LNCAP (cell line): ENCODE results near the gene FAM89B.

Source experiments
- CTCF ChIP-seq: fragments of 450-650 bp; IDR thresholded peaks from 2 replicates; pipeline ENCODE4 v1.5.1; 2017; ENCODE audit warnings: mild to moderate bottlenecking

FAM89B gene

DNA sequence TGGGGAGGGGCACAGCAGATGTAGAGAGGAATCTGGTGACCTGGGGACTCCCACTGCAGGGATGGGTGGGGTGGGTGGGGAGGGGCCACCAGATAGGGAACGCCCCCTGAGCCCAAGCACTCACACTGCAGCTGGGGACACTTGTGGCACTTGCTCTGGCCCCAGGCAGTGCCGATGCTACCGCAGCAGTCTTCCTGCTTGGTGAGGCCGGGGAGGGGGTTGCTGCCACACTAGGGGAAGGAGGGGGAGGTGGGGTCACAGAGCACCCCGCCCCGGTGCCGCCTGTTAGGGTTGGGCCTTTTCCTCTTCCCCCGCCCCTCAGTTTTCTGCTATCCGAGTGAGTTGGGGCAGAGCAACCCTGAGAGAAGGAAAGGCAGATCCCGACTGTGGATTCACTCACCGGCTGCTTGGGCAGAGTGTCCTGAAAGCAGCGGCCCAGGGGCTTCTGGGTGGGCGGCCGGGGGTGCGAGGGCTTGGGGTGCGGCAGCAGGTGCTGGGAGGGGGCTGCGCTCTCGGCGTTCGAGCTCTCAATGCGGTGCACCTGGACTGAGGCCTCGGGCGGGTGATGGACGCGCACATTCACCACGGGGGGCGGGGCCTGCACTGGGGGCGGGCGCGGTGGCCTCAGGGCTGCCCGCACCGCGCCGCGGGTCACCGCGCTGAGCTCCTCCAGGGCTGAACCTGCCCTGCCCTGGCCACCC, 18.9 kb upstream of the FAM89B start:
- no peak for TF ChIP-seq CTCF

DNA sequence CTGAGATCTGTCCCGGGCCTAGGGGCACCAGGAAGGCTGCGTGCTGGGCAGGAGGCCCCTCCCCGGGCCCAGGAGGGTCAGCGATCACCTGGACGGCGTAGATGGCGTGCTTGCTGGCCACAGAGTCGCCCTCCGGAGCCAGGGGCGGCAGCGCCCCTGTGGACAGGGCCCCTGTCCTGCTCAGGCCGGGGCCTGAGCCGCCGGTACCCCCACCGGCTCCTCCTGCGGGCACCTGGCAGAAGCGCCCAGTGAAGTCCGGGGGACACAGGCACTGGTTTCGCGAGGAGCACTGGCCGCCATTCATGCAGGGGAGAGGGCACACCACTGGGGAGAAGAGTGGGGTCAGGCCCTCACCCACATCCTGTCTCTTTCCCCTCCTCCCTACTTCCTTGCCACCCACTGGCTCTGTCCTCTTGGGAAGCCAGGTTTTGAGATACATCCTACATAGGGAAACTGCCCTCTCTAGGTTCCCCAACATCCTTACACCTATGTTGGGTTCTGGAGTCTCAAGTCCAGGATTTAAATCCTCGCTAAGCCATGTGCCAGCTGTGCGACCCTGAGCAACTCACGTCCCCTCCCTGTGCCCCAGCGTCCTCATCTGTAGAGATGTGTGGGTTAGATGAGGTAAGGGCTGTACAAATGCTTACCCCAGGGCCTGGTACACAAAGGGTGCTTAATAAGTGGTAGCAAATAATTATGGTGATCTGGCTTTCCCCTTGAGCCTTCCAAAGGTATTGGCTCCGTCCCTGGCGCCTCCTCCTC, 18.1 kb upstream of the FAM89B start:
- TF ChIP-seq CTCF = no peak

DNA sequence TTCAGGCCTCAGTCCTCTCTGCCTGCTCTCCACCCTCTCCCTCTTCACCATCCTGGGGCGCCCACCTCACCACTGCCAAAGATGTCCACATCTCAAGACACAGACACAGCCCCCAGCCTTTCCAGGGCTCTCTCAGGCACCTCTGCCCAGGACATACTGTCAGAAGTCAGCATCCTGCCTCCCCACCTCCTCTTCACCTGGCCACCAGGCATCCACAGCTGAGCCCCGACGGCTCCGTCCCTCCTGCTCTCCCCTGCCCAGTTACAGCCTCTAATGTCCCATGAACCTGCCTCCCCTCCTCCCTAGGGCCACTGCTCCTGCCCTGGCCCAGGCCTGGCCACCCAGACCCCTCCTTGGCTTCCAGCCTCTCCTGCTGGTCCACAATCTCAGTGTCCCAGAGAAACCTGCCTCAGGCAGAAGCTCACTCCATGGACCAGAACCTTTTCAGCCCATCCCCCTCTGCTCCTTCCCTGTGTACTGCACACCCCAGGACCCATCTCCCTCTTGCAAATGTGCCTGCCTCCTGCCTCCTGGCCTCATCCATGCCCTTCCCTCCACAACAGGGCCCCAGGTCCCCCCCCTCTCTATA, 17.4 kb upstream of the FAM89B start:
- TF ChIP-seq CTCF = no peak

DNA sequence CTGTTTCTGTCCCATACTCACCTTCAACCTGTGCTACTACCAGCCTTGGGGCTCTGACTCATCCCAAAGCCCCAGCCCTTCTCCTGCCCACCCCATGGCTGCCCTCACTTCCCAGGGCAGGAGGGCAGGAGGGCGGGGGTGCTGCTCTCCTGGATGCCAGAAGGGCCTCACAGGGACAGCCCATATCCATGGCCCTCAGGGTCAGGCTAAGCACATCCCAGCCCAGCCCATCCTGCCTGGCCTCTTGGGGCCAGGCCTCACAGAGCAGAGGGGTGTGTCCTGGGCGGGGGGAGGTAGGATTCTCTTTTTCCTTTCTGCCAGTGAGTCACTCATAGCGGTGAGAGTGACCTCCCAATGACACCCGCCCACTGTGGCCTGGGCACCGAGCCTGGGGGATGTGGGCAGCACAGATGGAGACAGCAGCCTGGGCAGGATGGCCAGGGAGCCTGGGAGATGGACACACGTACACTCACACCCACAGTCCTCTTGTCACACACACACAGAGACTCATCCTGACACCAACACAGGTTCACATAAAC, 16.6 kb upstream of the FAM89B start:
- no peak for TF ChIP-seq CTCF

DNA sequence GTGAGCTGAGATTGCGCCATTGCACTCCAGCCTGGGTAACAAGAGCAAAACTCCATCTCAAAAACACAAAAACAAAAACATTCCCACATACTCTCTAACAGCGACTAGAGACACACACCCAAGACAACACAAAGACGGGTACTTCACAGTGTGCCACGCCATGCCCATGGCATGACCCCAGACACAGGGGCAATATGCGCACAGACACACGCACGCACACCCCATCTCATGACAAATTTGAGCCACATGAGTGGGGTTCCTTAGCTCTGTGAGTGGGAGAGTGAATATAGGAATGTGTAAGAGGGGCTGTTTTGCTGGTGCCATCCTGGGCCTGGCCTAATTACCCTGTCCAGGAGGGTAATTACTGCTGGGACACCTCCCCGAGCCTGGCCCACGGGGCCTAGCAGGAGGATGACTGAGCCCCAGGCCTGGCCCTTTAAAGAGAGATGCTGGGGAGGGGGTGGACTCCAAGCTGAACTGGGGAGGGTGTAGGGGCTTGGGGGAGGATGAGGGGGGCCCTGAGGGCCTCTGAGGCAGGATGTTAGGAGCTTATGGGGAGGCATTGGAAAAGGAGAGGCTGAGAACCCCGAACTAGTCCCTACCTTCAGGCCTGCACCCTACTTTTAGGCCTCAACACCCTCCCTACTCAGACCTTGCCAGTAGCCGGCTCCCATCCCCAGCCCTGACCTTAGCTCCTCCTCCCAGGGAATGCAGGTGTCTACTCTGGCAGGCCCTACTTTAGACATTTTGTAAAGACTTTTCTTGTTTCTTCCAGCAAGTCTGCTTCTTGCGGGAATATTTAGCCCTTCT, 15.7 kb upstream of the FAM89B start:
- TF ChIP-seq CTCF = no peak

- no peak for TF ChIP-seq CTCF
Observed at GRCh38 chr11:65557280-65558001, 14.9 kb upstream of the FAM89B start.
